HG02623 (cell line): ENCODE measurements around the gene POU3F3.

Source experiments
- ATAC-seq: cut with Tn5 transposase; IDR thresholded peaks from one replicate; pipeline ENCODE4 v1.9.1; 2021; ENCODE audit warnings: moderate library complexity; ENCODE audit not compliant: unreplicated experiment

The POU3F3 gene

GRCh38 chr2:104846786-104847585, 6.9 kb upstream of the POU3F3 start:
- no peak for ATAC-seq

- no peak for ATAC-seq
These were observed 6.2 kb upstream of the POU3F3 start for GRCh38 chr2:104847586-104848160.

GRCh38 chr2:104848526-104848925, 5.4 kb upstream of the POU3F3 start:
- ATAC-seq = no peak

- no peak for ATAC-seq
These were observed 4.8 kb upstream of the POU3F3 start for GRCh38 chr2:104849101-104849500.

- no peak for ATAC-seq
These were observed 4.2 kb upstream of the POU3F3 start for GRCh38 chr2:104849618-104850141.

- no peak for ATAC-seq
These were observed 3.3 kb upstream of the POU3F3 start for GRCh38 chr2:104850361-104851290.

GRCh38 chr2:104851291-104852089, 2.4 kb upstream of the POU3F3 start:
- no peak for ATAC-seq

GRCh38 chr2:104852090-104852666, 1.7 kb upstream of the POU3F3 start:
- ATAC-seq = no peak

- ATAC-seq = no peak
These were observed 744 bp downstream of the POU3F3 start for GRCh38 chr2:104854498-104855220.

- no peak for ATAC-seq
These were observed 1.5 kb downstream of the POU3F3 start for GRCh38 chr2:104855221-104856085.

GRCh38 chr2:104856086-104856972, 2.4 kb downstream of the POU3F3 start:
- no peak for ATAC-seq

- ATAC-seq = no peak
These were observed 3.0 kb downstream of the POU3F3 start for GRCh38 chr2:104856973-104857261.

- no peak for ATAC-seq
These were observed 3.5 kb downstream of the POU3F3 start for GRCh38 chr2:104857262-104858005.

- ATAC-seq = no peak
These were observed 4.4 kb downstream of the POU3F3 start for GRCh38 chr2:104858006-104858978.

GRCh38 chr2:104859291-104859765, 5.4 kb downstream of the POU3F3 start:
- no peak for ATAC-seq
